Left lobe of liver (tissue), 2 donors: Measurements from ENCODE around the gene CD4. TPM values are rescaled to one million over a fixed set of nuclear protein-coding genes. Genes with fewer than 3 reads are reported as not detected.

Experiments
- ATAC-seq: fragments of 200-7000 bp; cut with Tn5 transposase; one replicate; pipeline ENCODE4 v1.9.1; 2020; ENCODE audit warnings: mild to moderate bottlenecking, moderate library complexity
- DNase-seq: peaks from one replicate; pipeline ENCODE4 v3.0.0-alpha.2; 2020; ENCODE audit warnings: low spot score
- total RNA-seq: library from RNA; stranded (reverse); gene quantifications from one replicate; pipeline ENCODE4 v1.2.1, GENCODE V29; 2021
- donor health status: DM: no; HTN: no; CAD: no; lungs with moderate emphysema.
- donor health status: DM: no; HTN: yes; CAD: no.

CD4 gene
- total RNA-seq, 1 donor from 2014 or later: 22.7 TPM

DNA sequence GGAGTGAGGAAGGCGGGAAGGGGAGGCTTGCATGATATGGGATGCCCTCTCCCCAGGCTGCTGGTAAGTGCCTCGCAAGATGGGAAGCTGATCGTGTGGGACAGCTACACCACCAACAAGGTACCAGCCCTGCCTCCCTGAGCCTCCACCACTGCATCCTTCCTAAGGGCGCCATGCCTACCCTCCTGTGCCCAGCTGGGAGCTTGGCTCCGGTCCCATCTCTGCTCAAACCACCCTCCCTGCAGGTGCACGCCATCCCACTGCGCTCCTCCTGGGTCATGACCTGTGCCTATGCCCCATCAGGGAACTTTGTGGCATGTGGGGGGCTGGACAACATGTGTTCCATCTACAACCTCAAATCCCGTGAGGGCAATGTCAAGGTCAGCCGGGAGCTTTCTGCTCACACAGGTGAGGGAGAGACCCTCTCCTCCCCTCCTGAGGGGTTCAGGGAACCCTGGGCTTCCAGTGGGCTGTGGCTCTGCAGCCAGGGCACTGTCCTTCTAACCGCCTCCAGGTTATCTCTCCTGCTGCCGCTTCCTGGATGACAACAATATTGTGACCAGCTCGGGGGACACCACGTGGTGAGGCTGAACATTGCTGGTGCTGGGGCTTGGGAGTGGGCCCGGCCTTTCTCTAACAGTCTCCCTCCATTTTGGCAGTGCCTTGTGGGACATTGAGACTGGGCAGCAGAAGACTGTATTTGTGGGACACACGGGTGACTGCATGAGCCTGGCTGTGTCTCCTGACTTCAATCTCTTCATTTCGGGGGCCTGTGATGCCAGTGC lies 54.0 kb downstream of the CD4 start:
- DNase-seq (no peak), ATAC-seq (peak; percentile 56)

DNA sequence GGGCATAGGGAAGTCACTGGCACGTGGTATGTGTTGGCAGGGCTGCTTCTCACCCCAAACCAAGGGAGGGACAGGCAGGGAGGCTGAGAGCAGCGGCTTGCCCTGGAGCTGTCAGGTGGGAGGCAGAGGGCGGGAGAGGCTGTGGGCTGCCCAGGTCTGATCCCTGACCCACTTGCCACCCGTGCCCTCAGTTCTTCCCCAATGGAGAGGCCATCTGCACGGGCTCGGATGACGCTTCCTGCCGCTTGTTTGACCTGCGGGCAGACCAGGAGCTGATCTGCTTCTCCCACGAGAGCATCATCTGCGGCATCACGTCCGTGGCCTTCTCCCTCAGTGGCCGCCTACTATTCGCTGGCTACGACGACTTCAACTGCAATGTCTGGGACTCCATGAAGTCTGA lies 56.1 kb downstream of the CD4 start:
- no peak for ATAC-seq

DNA sequence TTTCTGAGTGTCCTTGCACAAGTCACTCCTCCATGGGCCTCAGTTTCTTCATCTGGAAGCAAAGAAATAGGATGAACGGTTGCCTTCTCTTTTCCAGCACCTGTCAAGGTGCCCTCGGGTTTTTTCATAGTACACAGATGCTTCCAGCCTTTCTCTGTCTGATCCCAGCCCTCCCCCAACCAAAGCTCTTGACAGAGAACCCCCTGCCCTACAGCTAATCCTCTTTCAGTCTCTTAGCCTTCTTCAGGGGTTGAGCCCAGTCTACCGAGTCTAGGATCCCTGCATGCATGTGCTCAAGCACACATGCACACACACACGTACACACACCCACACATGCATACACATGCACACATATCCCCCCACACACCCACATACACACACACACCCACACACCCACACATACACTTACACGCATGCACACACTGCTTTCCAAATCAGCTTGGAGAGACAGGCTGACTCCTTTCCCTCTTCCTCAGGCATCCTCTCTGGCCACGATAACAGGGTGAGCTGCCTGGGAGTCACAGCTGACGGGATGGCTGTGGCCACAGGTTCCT lies 57.1 kb downstream of the CD4 start:
- DNase-seq: no peak
- no peak for ATAC-seq

More for the DNA sequence above, 56.1 kb downstream of the CD4 start:
- DNase-seq: no peak

DNA sequence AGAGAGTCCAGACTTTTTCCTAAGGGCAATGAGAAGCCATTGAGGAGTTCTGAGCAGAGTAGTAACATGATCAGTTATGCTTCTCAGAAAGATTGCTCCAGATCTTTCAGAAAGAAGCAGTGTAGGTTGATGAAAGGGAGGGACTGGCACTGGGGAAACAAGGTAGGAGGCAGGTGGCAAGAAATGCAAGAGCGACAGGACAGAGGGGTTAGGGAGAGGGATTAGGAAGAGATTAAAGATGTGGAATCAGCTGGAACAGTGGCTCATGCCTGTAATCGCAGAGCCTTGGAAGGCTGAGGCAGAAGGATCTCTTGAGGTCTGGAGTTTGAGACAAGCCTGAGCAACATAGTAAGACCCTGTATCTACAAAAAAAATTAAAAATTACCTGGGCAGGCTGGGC lies 58.3 kb downstream of the CD4 start:
- no peak for DNase-seq
- ATAC-seq: no peak

DNA sequence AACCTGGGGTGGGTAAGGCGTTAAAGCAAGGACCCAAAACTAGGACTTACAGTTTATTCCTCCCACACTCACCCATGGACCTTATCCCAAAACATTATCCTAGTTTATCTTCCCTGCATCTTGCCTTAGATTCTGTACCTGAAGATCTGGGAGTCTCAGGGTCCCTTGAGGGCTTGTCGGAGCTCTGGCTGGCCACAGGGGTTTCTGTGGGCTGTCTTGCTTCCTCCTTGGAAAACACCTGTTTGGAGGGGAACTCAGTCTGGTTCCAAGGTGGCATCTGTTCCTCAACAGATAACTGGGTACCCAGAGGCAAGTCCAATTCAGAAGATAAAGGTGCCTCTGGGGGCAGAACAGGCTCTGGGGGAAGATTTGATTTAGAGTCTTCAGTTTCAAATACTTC lies 60.1 kb downstream of the CD4 start:
- no peak for DNase-seq
- ATAC-seq: no peak

DNA sequence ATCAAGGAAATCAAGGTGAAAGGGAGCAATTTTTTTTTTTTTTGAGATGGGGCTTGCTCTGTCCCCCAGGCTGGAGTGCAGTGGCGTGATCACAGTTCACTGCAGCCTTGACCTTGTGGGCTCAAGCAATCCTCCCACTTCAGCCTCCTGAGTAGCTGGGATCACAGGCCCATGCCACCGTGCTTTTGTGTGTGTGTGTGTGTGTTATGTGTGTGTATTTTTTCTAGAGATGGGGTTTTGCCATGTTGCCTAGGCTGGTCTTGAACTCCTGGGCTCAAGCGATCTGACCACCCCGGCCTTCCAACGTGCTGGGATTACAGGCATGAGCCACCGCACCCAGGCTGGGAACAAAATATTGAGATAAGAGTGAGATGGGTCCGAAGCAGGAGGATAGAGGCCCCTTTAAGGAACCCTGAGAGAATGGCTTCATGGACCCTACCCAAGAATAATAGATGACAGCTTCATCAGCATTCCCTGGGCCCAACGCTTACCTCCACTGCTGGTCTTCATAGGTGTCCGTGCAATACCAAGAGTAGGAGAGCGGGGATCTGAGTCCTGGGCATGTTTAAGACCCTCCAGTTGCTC lies 60.7 kb downstream of the CD4 start:
- no peak for DNase-seq

DNA sequence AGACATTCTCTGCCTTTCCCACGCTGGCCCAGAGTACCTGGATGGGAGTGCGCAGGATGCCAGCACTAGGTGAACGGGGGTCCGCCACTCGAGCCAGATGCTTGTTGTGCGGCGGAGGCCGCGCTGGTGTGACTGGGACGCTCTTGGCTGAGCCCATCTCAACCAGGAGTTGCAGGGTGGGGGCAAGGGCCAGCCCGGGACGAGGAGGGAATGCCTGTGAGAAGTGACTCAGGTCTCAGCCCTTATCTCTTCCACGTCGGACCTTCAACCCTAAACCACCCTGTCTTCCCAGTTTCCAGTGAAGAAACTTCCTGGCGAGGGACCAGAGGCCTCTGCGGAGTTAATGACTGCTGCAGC lies 61.4 kb downstream of the CD4 start:
- ATAC-seq: no peak
- DNase-seq: peak; percentile 59

More for the DNA sequence above, 60.7 kb downstream of the CD4 start:
- no peak for ATAC-seq

DNA sequence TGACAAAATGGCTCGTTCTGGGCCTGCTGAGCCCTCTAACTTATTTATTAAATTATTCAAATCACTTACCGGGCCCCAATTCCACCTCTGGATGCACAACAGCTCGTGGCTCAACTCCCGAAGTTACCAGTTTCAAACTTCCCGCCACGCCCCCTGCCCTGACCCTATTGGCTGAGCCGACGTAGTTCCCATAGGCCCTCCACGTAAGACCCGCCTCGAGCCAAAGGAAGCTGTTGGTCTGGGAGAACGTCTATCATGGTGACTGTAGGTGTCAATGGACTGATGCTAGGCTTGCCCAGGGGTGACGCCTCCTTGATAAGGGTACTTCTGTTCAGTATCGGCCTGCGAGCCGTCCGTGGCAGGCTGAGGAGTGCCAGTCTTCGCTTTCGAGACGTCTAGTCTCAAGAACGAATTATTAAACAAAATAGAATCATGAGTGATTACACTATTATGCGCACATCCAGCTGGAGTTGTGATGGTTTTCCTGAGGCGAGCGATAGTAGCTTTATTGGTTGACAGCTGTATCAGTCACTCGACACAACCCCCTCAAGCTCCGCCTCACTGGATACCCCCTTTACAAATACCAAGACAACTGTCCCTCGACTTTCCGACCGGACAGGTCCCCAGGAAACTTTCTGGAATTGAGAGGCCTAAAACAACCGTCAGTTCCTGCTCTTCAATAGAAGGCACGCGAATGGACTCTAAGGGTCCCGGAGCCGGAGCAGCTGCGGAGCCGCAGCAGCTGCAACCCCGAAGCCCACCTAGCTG lies 62.0 kb downstream of the CD4 start, which contains the start of gene CDCA3:
TSS of gene CDCA3 (minus strand) at position 134 of the 768 bp plus-strand sequence. CDS start 334 bp downstream, outside the sequence.
- ATAC-seq (peak; percentile 74), DNase-seq (peak; percentile 97)

DNA sequence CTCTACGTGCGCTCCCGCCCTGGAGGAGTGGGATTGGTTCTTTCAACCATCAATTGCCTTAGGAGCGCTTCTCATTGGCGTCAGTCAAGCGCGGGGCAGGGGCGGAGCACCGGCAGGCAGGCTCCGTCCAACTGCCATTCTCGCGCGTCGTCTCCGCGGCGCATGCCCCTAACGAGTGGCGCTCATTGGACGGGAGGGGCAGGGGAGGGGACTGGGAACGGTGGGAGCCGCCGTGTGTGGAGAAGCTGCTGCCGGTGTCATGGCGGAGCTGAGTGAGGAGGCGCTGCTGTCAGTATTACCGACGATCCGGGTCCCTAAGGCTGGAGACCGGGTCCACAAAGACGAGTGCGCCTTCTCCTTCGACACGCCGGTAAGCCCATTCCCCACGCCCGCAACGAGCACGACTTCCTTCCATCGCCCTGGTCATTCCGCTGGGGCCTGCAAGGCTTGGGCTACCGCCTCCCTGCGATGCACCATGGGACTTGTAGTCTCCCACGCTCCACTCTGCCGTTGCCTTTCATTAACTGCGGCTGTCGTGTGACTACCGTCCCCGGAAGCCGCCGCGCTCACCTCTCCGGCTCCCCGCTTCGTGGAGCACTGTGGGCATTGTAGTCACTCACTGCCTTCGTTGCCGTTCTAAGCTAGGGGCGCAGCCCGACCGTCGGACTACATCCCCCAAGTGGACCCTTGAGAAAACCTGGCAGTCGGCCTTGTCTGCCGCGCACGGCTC lies 62.8 kb downstream of the CD4 start, which contains the start of gene USP5:
TSS of gene USP5 (plus strand) at position 230 of the 730 bp plus-strand sequence. CDS start at position 260, 30 bp downstream.
- DNase-seq (peak; percentile 99), ATAC-seq (peak; percentile 85)

DNA sequence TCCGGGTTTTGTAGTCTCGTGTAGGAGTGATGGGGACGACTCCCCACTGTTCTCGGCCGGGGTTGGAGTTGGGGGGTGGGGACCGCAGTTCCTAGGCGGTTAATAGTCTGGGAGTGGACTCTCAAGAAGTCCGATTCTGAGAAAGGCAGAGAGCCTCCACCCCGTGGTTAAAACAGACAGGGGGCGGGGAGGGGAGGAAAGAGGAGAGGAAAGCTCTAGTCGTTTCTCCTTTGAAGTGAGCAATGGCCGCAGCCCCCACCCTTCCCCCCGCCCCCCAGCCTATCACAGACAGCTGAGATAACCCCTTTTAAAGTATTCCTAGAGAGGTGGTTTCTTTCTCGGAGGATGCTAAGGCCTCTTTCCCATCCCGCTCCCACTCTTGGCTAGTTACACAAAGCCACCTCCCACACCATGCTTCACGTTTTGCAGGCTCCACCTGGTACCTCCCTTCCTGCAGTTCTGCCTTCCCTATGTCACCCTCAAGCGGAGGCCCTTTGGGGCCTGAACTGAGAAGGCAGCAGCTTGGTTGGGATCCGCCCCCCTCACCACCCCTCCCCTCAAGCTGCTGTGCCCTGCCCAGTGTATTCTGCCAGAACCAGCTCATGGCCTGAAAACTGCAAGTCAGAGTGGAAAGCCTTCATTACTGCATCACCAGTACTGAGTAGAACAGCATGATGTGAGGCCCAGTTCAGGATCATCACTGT lies 63.5 kb downstream of the CD4 start:
- ATAC-seq (no peak), DNase-seq (no peak)

DNA sequence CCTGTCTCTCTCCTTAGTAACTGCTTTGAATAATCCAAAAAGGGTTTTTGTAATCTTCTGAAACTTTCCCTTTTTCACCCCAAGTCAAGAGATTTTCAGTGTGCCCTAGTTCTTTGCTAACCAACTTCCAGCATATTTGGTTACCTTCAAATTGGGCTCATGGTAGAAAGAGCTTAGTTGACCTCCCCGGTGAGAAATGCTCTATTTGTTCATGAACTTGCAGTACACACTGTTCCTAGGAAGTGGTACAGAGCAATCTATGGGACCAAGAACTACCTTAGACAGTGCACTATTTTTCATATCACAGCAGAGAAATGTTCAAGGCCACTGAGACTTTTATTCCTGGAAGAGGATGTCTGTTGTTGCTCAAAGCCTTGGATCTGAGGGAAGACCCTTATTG lies 64.3 kb downstream of the CD4 start:
- no peak for DNase-seq

DNA sequence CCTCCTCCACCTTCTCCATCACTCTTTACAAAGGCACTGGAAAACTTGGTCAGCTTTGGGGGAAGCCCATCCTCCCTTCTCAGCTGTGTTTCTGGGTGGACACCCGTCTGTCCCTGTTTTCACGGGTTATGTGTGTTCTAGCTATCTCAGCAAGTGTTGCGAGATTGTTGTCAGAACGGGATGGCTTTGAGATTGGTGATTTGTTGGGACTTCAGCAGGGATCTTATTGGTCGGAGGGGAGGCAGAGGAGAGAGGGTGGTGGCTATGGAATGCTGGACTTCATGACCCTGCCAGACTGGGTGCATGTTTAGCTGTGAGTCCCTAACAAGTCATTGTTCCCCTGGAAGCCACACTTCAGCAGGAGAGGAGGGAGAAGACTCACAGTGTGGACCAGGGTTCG lies 64.7 kb downstream of the CD4 start:
- ATAC-seq (no peak), DNase-seq (no peak)

More for the DNA sequence above, 64.3 kb downstream of the CD4 start:
- no peak for ATAC-seq

DNA sequence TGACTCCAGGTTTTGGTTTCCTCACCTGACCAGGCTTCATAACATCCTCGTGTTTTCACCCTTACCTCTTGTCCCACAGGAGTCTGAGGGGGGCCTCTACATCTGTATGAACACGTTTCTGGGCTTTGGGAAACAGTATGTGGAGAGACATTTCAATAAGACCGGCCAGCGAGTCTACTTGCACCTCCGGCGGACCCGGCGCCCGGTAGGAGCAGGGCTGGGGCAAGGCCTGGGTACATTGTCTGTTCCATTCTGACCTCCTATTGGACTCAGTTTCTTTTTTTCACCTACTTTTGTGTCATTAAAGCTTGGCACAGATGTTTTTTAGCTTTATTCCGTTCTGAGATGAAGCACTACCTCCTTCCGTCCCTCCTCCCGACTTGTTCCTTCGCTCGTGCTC lies 66.0 kb downstream of the CD4 start:
- no peak for DNase-seq
- ATAC-seq: no peak

DNA sequence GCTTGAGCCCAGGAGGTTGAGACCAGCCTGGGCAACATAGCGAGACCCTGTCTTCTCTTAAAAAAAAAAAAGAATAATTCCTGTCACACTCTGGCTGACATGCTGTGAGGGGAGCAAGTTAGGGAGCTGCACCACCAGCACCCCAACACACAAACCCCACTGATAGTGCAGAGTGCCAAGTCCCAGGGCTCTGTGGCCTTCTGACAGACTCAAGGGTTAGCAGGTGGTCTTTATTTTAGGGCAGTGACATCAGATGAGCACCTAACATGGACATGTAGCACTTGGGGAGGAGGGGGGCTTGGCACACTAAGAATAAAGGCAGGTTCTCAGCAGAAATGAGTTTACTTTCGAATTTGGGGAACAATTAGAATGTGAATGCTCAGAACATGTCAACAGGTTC lies 69.5 kb downstream of the CD4 start:
- DNase-seq (no peak), ATAC-seq (no peak)

DNA sequence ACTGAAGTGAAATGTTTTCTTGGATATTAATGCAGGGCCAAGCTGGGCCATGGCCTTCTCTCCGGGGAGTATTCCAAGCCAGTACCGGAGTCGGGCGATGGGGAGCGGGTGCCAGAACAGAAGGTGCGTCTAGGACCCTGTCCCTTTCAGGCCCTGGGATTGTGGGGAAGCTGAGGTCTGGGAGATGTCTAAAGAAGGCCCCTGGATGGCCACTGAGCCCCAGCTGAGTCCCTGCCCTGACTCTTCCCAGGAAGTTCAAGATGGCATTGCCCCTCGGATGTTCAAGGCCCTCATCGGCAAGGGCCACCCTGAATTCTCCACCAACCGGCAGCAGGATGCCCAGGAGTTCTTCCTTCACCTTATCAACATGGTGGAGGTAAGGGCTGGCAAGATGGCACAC lies 70.8 kb downstream of the CD4 start:
- DNase-seq (no peak), ATAC-seq (no peak)

DNA sequence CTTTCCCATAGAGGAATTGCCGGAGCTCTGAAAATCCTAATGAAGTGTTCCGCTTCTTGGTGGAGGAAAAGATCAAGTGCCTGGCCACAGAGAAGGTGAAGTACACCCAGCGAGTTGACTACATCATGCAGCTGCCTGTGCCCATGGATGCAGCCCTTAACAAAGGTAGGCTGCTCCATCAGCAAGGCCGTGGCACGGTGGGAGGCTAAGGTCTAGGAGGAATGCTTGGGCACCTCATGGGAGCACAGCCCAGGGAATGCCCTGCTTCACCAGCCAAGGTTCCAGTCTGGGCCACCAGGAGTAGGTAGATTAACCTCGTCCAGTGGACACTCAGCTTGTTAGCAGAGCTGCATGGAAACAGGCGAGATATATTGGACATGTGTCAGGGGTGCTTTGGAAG lies 71.6 kb downstream of the CD4 start:
- DNase-seq (no peak), ATAC-seq (no peak)

DNA sequence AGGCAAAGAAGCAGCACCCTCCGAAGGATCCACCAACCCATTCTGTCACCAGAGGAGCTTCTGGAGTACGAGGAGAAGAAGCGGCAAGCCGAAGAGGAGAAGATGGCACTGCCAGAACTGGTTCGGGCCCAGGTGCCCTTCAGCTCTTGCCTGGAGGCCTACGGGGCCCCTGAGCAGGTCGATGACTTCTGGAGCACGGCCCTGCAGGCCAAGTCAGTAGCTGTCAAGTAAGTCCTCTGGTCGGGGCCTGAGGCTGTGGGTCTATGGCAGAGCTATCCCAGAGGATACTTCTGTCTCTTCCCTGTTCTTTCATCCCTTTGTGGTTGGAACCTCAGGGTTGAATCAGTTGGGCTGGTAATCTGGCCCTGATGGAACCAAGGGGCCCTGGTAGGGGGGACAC lies 72.1 kb downstream of the CD4 start:
- ATAC-seq (no peak), DNase-seq (no peak)

DNA sequence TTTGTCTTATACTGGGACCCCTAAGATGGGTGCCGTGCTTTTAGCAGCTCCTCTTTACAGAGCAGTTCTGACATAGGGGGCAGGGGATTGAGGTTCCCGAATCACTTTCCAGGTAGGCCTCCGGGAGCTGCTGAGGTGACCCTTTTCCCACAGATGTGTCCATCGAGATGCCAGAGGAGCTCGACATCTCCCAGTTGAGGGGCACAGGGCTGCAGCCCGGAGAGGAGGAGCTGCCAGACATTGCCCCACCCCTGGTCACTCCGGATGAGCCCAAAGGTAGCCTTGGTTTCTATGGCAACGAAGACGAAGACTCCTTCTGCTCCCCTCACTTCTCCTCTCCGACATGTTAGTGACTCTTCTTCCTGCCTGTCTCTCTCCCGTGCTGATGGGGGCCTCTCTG lies 73.7 kb downstream of the CD4 start:
- ATAC-seq (no peak), DNase-seq (no peak)

DNA sequence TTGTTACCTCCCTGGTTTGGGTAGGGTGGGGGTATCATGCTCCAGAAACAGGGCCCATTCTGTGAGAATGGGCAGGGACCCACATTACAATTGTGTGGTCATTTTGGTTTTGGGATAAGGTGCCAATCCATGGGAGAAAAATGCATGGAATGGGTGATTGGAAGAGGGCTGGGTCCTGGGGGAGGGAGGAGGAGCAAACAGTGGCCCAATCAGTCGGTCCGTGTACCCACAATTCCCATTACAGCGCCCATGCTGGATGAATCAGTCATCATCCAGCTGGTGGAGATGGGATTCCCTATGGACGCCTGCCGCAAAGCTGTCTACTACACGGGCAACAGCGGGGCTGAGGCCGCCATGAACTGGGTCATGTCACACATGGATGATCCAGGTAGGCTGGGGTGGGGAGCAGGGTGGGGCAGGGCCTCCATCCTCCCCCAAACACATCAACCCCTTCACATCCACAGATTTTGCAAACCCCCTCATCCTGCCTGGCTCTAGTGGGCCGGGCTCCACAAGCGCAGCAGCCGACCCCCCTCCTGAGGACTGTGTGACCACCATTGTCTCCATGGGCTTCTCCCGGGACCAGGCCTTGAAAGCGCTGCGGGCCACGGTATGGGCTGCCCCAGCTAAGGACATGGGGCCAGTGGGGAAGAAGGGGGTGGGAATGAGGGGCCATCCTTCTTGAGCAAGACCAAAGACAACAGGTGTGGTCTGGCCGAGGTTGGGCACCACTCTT lies 74.4 kb downstream of the CD4 start:
- no peak for DNase-seq

More for the DNA sequence above, 74.4 kb downstream of the CD4 start:
- ATAC-seq: no peak
